GM12891 (cell line): ENCODE measurements around the gene CCR3.

Source experiments
- POLR2A ChIP-seq: IDR thresholded peaks from 2 replicates; pipeline ENCODE4 v1.6.1; 2011; ENCODE audit warnings: low read depth, low read length, control low read depth
- POLR2AphosphoS5 ChIP-seq: IDR thresholded peaks from 2 replicates; pipeline ENCODE4 v1.6.1; 2011; ENCODE audit warnings: low read depth, low read length, control low read depth
- POU2F2 ChIP-seq: IDR thresholded peaks from 2 replicates; pipeline ENCODE4 v1.6.1; 2011; ENCODE audit warnings: low read depth, mild to moderate bottlenecking, control low read depth, low read length, moderate library complexity
- SPI1 ChIP-seq: IDR thresholded peaks from 2 replicates; pipeline ENCODE4 v1.6.1; 2011; ENCODE audit warnings: low read depth, low read length, control low read depth

DNA sequence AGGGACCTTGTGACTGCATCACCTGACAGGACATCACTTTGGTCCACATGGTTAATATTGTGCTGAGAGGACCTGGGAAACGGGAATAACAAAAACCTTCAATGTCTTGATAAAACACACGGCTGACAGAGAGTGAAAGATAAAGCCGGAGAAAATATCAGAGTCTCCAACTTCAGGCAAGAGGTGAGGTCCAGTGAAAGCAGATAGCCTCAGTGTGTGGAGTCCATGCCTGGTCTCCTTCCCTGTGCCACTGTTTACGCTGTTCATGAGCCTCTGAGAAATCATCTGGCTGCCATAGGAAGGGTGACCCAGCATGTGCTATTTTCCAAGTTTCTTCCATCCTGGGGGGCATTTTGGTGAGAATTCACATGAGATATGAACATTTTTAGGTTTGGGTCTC is 39.8 kb downstream of the CCR3 start:
- TF ChIP-seq POLR2A (no peak), SPI1 (no peak), POU2F2 (no peak), POLR2AphosphoS5 (no peak)
